ENCODE data around the gene GNG3. TPM values are rescaled to one million over a fixed set of nuclear protein-coding genes. Genes with fewer than 3 reads are reported as not detected.

GNG3 gene
- total RNA-seq, 3 donors from 2014 or later = not detected

- Histone ChIP-seq H3K9me3 (no peaks in the 10 kb centered on the region), H3K4me3 (peak overlapping the region; percentile 85 to 98 (median 98)), H3K36me3 (no peaks in the 10 kb centered on the region), H3K27ac (peak overlapping the region in 1 of 2 donors; percentile 7), H3K27me3 (no peaks in the 10 kb centered on the region), H3K4me1 (peaks cover 3 to 11% of the 10 kb centered on the region in 2 donors)
- no peak for DNase-seq (ENCODE audit: low spot score in 2 of 2)
- TF ChIP-seq CTCF (IDR thresholded peaks at IDR 0.05) (no peak), POLR2AphosphoS5 (IDR thresholded peaks at IDR 0.05) (no peak), POLR2A (IDR thresholded peaks at IDR 0.05) (no peak)
- intact Hi-C loops (cut with DNase I; ENCODE audit: low total_unique reads) = loop anchor here (5.0 kb wide), 1 partner anchor 860 kb away; the partner anchor contains the start of gene FADS1
Observed at GRCh38 chr11:62677714-62678113, 29.8 kb upstream of the GNG3 start.

GRCh38 chr11:62678433-62678769 is 29.1 kb upstream of the GNG3 start:
- no peak for DNase-seq (ENCODE audit: low spot score in 2 of 2)
- no peaks in the 10 kb centered on the region for H3K9me3 ChIP-seq
- no peaks in the 10 kb centered on the region for H3K36me3 ChIP-seq
- intact Hi-C loops (cut with DNase I; ENCODE audit: low total_unique reads) = loop anchor here (5.0 kb wide), 1 partner anchor 861 kb away; the partner anchor contains the start of gene FADS1
- no peaks in the 10 kb centered on the region for H3K27me3 ChIP-seq
- TF ChIP-seq POLR2A (IDR thresholded peaks at IDR 0.05) (no peak), POLR2AphosphoS5 (IDR thresholded peaks at IDR 0.05) (no peak), CTCF (IDR thresholded peaks at IDR 0.05) (no peak)
- H3K4me1 ChIP-seq = peaks cover 3 to 8% of the 10 kb centered on the region in 2 donors
- peak overlapping the region; percentile 92 to 93 for H3K27ac ChIP-seq
- peak overlapping the region; percentile 85 to 98 (median 98) for H3K4me3 ChIP-seq

GRCh38 chr11:62678770-62679696 is 28.4 kb upstream of the GNG3 start, which contains the start of gene UBXN1:
Gene UBXN1, minus strand, starts transcription at chr11:62679073. Its CDS starts 150 bp downstream, at chr11:62678923.
- Histone ChIP-seq H3K9me3 (no peaks in the 10 kb centered on the region), H3K4me1 (peaks cover 3 to 8% of the 10 kb centered on the region in 2 donors), H3K27me3 (no peaks in the 10 kb centered on the region), H3K27ac (peak within 1 kb of the TSS; percentile 92 to 93), H3K4me3 (peak within 1 kb of the TSS; percentile 85 to 98 (median 98)), H3K36me3 (no peaks in the 10 kb centered on the region)
- intact Hi-C loops (cut with DNase I; ENCODE audit: low total_unique reads) = loop anchor here (5.0 kb wide), 1 partner anchor 862 kb away; the partner anchor contains the start of gene FADS1
- DNase-seq (ENCODE audit: low spot score in 2 of 2) = peak; percentile 86
- TF ChIP-seq CTCF (IDR thresholded peaks at IDR 0.05) (no peak), POLR2A (IDR thresholded peaks at IDR 0.05) (peak; percentile 48), POLR2AphosphoS5 (IDR thresholded peaks at IDR 0.05) (peak; percentile 93 to 96 (median 95))

DNA sequence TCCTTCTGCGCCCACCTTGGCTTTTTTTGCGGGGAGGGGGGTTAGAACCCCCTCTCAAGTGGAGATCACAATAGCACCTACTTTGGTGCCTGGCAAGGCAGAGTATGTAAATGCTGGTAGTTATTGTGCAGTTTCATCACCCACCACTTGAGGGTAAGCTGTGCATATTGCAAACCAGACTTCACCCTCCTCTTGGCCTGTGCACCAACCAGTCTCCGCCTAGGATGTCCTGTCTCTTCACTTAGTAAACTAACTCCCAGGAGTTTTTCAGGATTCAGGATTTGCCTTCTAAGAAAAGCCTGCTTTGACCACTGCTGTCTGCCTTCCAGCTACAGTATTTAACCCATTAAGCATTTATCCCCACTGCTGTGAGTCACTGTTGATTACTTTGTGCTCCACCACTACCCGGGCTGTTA is 26.6 kb upstream of the GNG3 start:
- H3K4me3 ChIP-seq = no peak overlapping the region
- H3K9me3 ChIP-seq = no peaks in the 10 kb centered on the region
- intact Hi-C loops (cut with DNase I; ENCODE audit: low total_unique reads) = no loop called here
- H3K4me1 ChIP-seq = peaks cover 3 to 8% of the 10 kb centered on the region in 2 donors
- DNase-seq (ENCODE audit: low spot score in 2 of 2) = no peak
- H3K27ac ChIP-seq = peak overlapping the region; percentile 25 to 62
- H3K27me3 ChIP-seq = no peaks in the 10 kb centered on the region
- no peaks in the 10 kb centered on the region for H3K36me3 ChIP-seq
- TF ChIP-seq CTCF (IDR thresholded peaks at IDR 0.05) (peak; percentile 38 to 63 (median 57)), POLR2A (IDR thresholded peaks at IDR 0.05) (no peak)

GRCh38 chr11:62682518-62682917 is 25.0 kb upstream of the GNG3 start:
- H3K27ac ChIP-seq = no peak overlapping the region
- intact Hi-C loops (cut with DNase I; ENCODE audit: low total_unique reads) = no loop called here

More at GRCh38 chr11:62682518-62682917, 25.0 kb upstream of the GNG3 start:
- Histone ChIP-seq H3K36me3 (no peaks in the 10 kb centered on the region), H3K4me1 (peaks cover 3 to 8% of the 10 kb centered on the region in 2 donors), H3K27me3 (no peaks in the 10 kb centered on the region), H3K9me3 (no peaks in the 10 kb centered on the region), H3K4me3 (no peak overlapping the region)
- DNase-seq (ENCODE audit: low spot score in 2 of 2) = no peak
- TF ChIP-seq POLR2AphosphoS5 (IDR thresholded peaks at IDR 0.05) (no peak), CTCF (IDR thresholded peaks at IDR 0.05) (no peak), POLR2A (IDR thresholded peaks at IDR 0.05) (no peak)
